Cardiac fibroblast (primary cell): ENCODE data around the gene ACTR3.

ENCODE experiments used
- DNase-seq, 2 donors: peaks; one replicate each; pipeline versions ENCODE4 v3.0.0 to v3.0.0-alpha.2; 2010; ENCODE audit warnings: low read depth in 2 of 2
- H3K4me3 ChIP-seq, 2 donors: replicated peaks in 1 of 2; 1 replicate in 1 of 2; 2 replicates in 1 of 2; pipeline ENCODE4 v1.5.1; 2011; ENCODE audit warnings: low read depth in 2 of 2, low read length in 2 of 2, mild to moderate bottlenecking in 2 of 2, moderate library complexity in 1 of 2
- TF ChIP-seq, protein P1 (sequence below): IDR thresholded peaks from one replicate; pipeline ENCODE4 v1.5.1; 2011; ENCODE audit warnings: low read depth, mild to moderate bottlenecking, low read length, inconsistent platforms

Gene ACTR3

DNA sequence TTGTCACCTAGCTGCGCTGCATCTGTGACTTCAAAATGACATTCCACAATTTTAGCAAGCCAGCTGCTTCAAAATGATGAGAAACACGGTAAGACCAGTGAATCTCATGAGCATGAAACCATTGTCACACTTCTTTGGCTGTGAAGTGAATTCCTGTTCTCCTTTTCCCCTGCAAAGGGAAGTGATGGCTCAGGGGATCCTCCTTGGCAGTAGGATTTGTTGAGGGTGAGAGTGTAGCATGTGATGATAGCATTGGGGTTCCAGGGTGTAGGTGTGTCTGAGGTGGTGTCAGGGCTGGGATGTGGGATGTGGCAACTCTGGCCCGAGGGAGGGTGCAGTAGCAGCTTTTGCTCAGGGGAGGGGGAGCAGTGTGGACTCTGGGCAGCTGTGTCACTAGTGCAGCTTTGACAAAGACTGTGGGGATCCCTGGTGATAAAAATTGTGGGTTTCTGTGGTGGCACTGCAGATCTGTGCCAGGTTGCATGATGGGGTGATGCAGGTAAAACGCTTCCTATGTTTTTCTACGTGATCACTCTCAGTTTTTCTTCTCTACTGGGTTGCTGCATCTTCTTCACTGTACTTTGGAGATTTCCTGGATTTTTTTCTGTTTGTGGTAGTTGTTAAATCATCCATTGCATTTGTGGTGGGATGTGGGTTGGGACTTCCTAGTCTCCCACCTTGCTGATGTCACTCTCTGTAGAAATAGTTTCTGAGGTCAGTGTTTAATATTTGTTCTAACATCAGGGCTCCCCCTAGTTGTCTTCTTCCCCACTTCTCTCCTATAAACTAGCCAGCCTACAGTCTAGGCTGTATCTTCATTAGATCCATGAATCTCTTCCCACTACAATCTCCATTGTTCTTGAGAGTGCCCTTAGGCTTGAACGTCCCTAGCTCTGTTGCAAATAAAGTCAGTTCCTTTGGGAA lies 107.0 kb downstream of the ACTR3 start:
- TF ChIP-seq, protein P1, sequence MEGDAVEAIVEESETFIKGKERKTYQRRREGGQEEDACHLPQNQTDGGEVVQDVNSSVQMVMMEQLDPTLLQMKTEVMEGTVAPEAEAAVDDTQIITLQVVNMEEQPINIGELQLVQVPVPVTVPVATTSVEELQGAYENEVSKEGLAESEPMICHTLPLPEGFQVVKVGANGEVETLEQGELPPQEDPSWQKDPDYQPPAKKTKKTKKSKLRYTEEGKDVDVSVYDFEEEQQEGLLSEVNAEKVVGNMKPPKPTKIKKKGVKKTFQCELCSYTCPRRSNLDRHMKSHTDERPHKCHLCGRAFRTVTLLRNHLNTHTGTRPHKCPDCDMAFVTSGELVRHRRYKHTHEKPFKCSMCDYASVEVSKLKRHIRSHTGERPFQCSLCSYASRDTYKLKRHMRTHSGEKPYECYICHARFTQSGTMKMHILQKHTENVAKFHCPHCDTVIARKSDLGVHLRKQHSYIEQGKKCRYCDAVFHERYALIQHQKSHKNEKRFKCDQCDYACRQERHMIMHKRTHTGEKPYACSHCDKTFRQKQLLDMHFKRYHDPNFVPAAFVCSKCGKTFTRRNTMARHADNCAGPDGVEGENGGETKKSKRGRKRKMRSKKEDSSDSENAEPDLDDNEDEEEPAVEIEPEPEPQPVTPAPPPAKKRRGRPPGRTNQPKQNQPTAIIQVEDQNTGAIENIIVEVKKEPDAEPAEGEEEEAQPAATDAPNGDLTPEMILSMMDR: no peak
- H3K4me3 ChIP-seq: no peak overlapping the region
- no peak for DNase-seq

DNA sequence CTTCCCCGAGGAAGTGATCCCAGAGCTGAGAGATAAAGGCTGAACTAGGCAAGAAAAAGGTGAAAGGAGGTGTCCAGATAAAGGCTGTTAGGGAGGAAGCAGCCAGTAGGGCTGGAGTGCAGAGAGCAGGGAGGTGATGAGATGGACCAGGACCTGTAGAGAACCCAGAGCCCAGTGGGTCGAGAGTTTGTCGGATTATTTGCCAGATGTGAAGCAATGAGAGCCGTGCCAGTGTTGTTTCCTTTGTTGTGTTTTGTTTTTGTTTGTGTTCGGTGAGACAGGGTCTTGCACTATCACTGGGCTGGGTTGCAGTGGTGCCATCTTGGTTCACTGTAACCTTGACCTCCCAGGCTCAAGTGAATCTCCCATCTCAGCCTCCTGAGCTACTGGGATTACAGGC lies 111.3 kb downstream of the ACTR3 start:
- DNase-seq: no peak
- H3K4me3 ChIP-seq: no peak overlapping the region
- TF ChIP-seq, protein P1: no peak

DNA sequence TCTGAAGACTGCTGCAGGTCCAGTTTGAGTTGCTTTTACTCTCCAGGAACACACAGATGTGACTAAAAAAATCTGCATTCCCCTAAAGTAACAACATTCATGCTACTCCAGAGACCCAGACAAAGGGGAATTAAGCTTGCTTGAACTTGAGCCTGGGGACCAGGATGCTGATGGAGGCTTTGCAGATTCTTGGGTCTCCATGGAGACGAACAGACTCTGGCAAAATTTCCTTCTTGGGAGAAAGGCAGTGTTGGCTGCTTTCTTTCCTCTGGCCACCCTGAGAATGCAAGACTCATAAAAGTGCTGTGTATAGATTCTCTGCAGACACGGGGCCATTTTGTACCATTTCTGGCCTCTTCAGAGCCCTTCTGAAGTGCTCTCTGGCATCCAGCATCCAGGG lies 112.0 kb downstream of the ACTR3 start:
- no peak for DNase-seq
- TF ChIP-seq, protein P1: no peak
- H3K4me3 ChIP-seq: no peak overlapping the region

DNA sequence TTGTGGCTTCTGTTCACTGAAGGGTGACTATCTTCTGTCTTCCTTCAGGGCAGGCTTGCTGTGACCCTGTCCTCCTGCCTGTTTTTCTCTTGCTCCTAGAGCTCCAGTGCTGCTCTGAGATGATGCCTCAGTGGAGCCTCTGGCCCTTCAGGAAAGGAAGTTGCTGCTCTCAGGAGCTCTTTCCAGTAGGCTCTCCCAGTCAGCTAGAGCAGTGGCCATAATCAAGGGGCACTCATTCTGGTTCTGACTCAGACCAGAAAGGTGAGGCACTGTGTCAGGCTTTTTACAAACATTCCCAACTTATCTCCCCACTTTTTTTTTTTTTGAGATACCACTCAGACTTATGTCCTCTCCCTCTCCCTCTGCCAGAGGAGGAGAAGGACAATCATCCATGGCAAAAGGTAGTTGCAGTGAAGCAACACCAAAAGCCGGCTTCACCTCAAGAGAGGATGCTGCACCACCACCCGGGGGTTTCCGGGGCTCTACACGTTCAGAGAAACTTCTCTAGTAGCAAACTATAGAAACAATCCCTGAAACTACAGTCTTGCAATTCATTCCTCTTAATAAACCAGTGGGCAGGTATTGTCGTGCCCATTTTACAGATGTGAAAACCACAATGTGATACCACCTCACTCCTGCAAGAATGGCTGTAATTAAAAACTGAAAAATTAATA lies 115.4 kb downstream of the ACTR3 start:
- no peak for DNase-seq
- H3K4me3 ChIP-seq: no peak overlapping the region
- TF ChIP-seq, protein P1: no peak

DNA sequence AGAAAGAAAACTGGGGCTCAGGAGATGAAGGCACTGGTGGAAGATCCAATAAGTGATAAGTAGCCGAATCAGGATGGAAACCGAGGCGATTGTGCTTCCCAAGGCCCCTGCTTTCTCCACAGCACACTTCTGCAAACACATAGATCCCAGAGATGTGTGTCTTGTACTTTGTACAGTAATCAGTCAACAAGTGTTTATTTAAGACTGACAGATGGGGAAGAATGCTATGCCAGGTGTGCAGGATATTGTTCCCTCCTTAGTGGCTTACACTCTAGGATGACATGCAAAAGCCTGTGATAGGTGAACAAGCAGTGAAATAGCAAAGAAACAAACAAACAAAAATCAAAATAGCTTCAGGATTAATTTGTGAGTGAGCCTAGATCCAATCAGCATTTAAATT lies 116.6 kb downstream of the ACTR3 start:
- H3K4me3 ChIP-seq: no peak overlapping the region
- TF ChIP-seq, protein P1: no peak
- no peak for DNase-seq

DNA sequence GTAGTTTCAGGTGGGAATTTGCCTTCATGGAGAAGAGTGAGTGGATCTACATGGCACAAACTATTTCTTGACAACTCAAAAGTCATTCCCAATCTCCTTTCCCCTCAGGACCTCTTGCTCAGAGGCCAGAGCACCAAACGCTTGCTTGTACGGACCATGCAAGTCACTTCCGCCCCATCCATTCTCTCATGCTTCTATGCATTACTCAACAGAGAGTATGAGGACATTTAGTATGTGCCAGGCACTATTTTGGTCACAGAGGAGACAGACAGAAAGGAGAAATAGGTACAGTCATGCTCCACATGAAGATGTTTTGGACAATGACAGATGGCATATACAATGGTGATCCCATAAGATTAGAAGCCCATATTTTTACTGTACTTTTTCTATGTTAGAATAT lies 117.5 kb downstream of the ACTR3 start:
- H3K4me3 ChIP-seq: no peak overlapping the region
- TF ChIP-seq, protein P1: no peak
- peak in 1 of 2 donors; percentile 29 for DNase-seq
